PFSK-1 (cell line): ENCODE results near the gene ELL.

Source experiments
- POLR2AphosphoS5 ChIP-seq: IDR thresholded peaks from 2 replicates; pipeline ENCODE4 v1.6.1; 2012; ENCODE audit warnings: low read depth, mild to moderate bottlenecking, control low read depth, low read length, moderate library complexity
- REST ChIP-seq, 2 experiments: IDR thresholded peaks; 2 replicates each; pipeline versions ENCODE4 v1.6.1 to v1.8.0; 2011 to 2012; ENCODE audit warnings: low read depth in 2 of 2, low read length in 2 of 2, control low read depth in 1 of 2, inconsistent platforms in 1 of 2, mild to moderate bottlenecking in 1 of 2, moderate library complexity in 1 of 2; ENCODE audit not compliant: insufficient read depth in 1 of 2
- TAF1 ChIP-seq: IDR thresholded peaks from 2 replicates; pipeline ENCODE4 v1.6.1; 2012; ENCODE audit warnings: low read length, control low read depth, borderline replicate concordance; ENCODE audit not compliant: insufficient read depth

DNA sequence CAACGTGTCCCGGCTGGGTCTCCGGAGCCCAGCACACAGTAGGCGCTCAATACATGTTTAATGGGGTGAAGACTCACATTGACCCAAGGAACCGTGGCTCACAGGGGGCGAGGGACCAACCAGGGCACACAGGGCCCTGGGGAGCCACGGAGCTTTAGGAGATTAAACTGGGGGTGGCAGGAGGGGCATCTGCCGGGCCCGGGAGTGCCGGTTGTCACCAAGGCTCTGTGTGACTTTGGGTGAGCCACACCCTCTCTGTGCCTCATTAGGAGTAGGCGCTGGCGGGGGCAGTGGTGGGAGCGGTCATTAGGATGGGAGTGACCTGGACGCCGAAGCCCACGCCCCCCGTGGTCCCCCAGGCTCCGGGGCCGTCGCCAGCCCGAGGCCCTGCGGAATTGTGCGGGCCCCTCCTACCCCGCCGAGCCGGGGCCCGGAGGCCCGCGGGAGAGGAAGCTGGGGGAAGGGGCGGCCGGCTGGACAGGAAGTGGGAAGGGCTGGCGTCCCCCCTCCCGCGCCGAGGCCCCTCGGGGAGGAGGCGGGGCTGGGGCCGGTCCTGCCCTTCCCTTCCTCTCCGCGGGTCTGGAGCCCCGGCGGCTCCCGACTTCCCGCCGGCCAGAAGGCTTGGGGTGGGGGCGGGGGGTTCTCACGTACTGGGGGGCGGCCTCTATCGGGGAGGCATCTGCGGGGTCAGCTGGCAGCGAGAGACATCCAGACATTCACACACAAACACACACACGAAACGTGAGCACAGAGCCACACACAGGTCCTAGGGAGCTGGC is 104.4 kb downstream of the ELL start:
- TF ChIP-seq TAF1 (no peak), REST (IDR thresholded peaks at IDR 0.05; ENCODE audit: insufficient read depth in 1 of 2, low read depth in 2 of 2, low read length in 2 of 2) (0 out of 4 replicates have a peak, but pooled peaks have one; percentile 12 to 17), POLR2AphosphoS5 (peak; percentile 28; the same call in 1 of the 2 replicates)
